PC-3 (cell line): ENCODE results near the gene GALNT2. TPM values are rescaled to one million over a fixed set of nuclear protein-coding genes. Genes with fewer than 3 reads are reported as not detected.

Source experiments
- ATAC-seq: fragments of 200-7000 bp; cut with Tn5 transposase; 2 replicates; pipeline ENCODE4 v1.9.1; 2020; ENCODE audit warnings: mild to moderate bottlenecking, moderate library complexity
- BruUV-seq: library from RNA; stranded (reverse); fragments of 400-500 nt; replicated peaks from 2 replicates; lab custom pipeline; 2021; lab: Mats Ljungman, UMichigan
- CTCF ChIA-PET: fragments of 300-600 bp; sonication (Branson Sonifier 250); formaldehyde crosslinking; loops from one replicate; lab custom pipeline; 2022; ENCODE audit warnings: antibody characterized with exemption; lab: Charles Lee
- POLR2A ChIA-PET: fragments of 300-600 bp; sonication (Branson Sonifier 250); formaldehyde crosslinking; loops from one replicate; lab custom pipeline; 2022; ENCODE audit warnings: antibody characterized with exemption; ENCODE audit not compliant: unreplicated experiment; lab: Charles Lee
- DNase-seq: peaks from one replicate; pipeline ENCODE4 v3.0.0-alpha.2; 2015
- H2AFZ ChIP-seq: fragments of 300-600 bp; sonication (generic); 2 replicates; pipeline ENCODE4 v1.6.0; 2016; ENCODE audit warnings: antibody characterized with exemption, low read length
- H3F3A ChIP-seq: fragments of 300-600 bp; sonication (generic); one replicate; pipeline ENCODE4 v1.6.0; 2017; ENCODE audit warnings: antibody characterized with exemption, low read length, control low read depth, mild to moderate bottlenecking; ENCODE audit not compliant: unreplicated experiment
- H3K27ac ChIP-seq: fragments of 300-600 bp; sonication (generic); 2 replicates; pipeline ENCODE4 v1.5.1; 2016; ENCODE audit warnings: mild to moderate bottlenecking, low read length
- H3K27me3 ChIP-seq: fragments of 300-600 bp; sonication (generic); 2 replicates; pipeline ENCODE4 v1.6.1; 2016; ENCODE audit warnings: low read length, mixed read lengths
- H3K36me3 ChIP-seq: fragments of 300-600 bp; sonication (generic); 2 replicates; pipeline ENCODE4 v1.6.1; 2016; ENCODE audit warnings: low read depth, mixed run types, low read length, mixed read lengths
- H3K4me1 ChIP-seq: fragments of 300-600 bp; sonication (generic); 2 replicates; pipeline ENCODE4 v1.5.1; 2016; ENCODE audit warnings: low read length; ENCODE audit not compliant: insufficient read depth
- H3K4me2 ChIP-seq: fragments of 300-600 bp; sonication (generic); 2 replicates; pipeline ENCODE4 v1.6.0; 2016; ENCODE audit warnings: low read length
- H3K4me3 ChIP-seq: fragments of 300-600 bp; sonication (generic); 2 replicates; pipeline ENCODE4 v1.5.1; 2016; ENCODE audit warnings: mild to moderate bottlenecking, low read length, mixed read lengths
- H3K79me2 ChIP-seq: fragments of 300-600 bp; sonication (generic); 2 replicates; pipeline ENCODE4 v1.6.1; 2017; ENCODE audit warnings: low read length, mixed read lengths
- H3K9ac ChIP-seq: fragments of 300-600 bp; sonication (generic); 2 replicates; pipeline ENCODE4 v1.6.0; 2016; ENCODE audit warnings: mild to moderate bottlenecking, low read length
- H3K9me2 ChIP-seq: fragments of 300-600 bp; sonication (generic); replicated peaks from 2 replicates; pipeline ENCODE4 v1.6.1; 2016; ENCODE audit warnings: mixed run types, low read length, mixed read lengths
- H3K9me3 ChIP-seq: fragments of 300-600 bp; sonication (generic); 2 replicates; pipeline ENCODE4 v1.6.1; 2016; ENCODE audit warnings: low read length, mixed read lengths
- H4K20me1 ChIP-seq: fragments of 300-600 bp; sonication (generic); 2 replicates; pipeline ENCODE4 v1.6.1; 2016; ENCODE audit warnings: low read length, mixed read lengths
- CTCF ChIP-seq: fragments of 300-600 bp; sonication (generic); conservative IDR thresholded peaks from 2 replicates; pipeline ENCODE4 v1.5.1; 2017; ENCODE audit warnings: antibody characterized with exemption, low read depth, mild to moderate bottlenecking, low read length
- EZH2 ChIP-seq: fragments of 300-600 bp; sonication (generic); IDR thresholded peaks from one replicate; pipeline ENCODE4 v1.6.1; 2017; ENCODE audit warnings: antibody characterized with exemption, mild to moderate bottlenecking, low read length; ENCODE audit not compliant: unreplicated experiment
- EZH2phosphoT487 ChIP-seq: fragments of 300-600 bp; sonication (generic); IDR thresholded peaks from 2 replicates; pipeline ENCODE4 v1.6.1; 2018; ENCODE audit warnings: mild to moderate bottlenecking, antibody characterized with exemption, low read length, borderline replicate concordance
- intact Hi-C: fragments of 100-400 bp; cut with micrococcal nuclease; formaldehyde crosslinking; loops from 2 replicates; pipeline ENCODE4 v1.9.0; 2023
- total RNA-seq: library from RNA; depleted of rRNA; stranded (reverse); fragments of >200 nt; gene quantifications from 2 replicates; pipeline ENCODE4 v1.2.3, GENCODE V29; 2014

Gene GALNT2
- total RNA-seq, 1 experiment from 2014 or later, result 182 TPM

- POLR2A ChIA-PET, result no interaction called here
- CTCF ChIA-PET, result no interaction called here
- no peak overlapping the region for H3K4me2 ChIP-seq
These were observed 1.5 kb upstream of the GALNT2 start for GRCh38 chr1:230065571-230065970.

GRCh38 chr1:230066031-230066430 is 1.0 kb upstream of the GALNT2 start:
- TSS peak; percentile 76 for BruUV-seq
- Histone ChIP-seq H4K20me1 (peaks cover 36% of the 10 kb centered on the region), H3K4me2 (peak overlapping the region; percentile 93), H3K27ac (peak overlapping the region; percentile 35), H3K4me3 (peak overlapping the region; percentile 68), H3K9me2 (no peaks in the 10 kb centered on the region), H3K79me2 (peaks cover 38% of the 10 kb centered on the region), H3K9ac (peak overlapping the region; percentile 64), H3F3A (no peaks in the 10 kb centered on the region), H2AFZ (peak overlapping the region; percentile 89), H3K9me3 (0 out of 2 replicates have a peak, but pooled peaks cover 5% of the 10 kb centered on the region), H3K4me1 (peaks cover 23% of the 10 kb centered on the region), H3K27me3 (no peaks in the 10 kb centered on the region), H3K36me3 (no peaks in the 10 kb centered on the region)
- ChIA-PET CTCF (no interaction called here), POLR2A (interaction anchor here (1.6 kb wide), 1 partner anchor 38 kb away, joined by 8 read pairs; no protein-coding TSS in a partner anchor)
- intact Hi-C loops, result no loop called here
- TF ChIP-seq EZH2 (no peak), EZH2phosphoT487 (no peak)
- DNase-seq (no peak), ATAC-seq (no peak)

More at GRCh38 chr1:230065571-230065970, 1.5 kb upstream of the GALNT2 start:
- no peak overlapping the region for H3K4me3 ChIP-seq
- BruUV-seq, result no TSS peak
- intact Hi-C loops, result no loop called here
- H3K9me3 ChIP-seq, result 0 out of 2 replicates have a peak, but pooled peaks cover 5% of the 10 kb centered on the region
- ATAC-seq, result no peak
- H2AFZ ChIP-seq, result no peak overlapping the region
- peaks cover 19% of the 10 kb centered on the region for H3K4me1 ChIP-seq
- H3K36me3 ChIP-seq, result no peaks in the 10 kb centered on the region
- H3K27ac ChIP-seq, result no peak overlapping the region
- no peaks in the 10 kb centered on the region for H3F3A ChIP-seq
- no peak for DNase-seq
- no peaks in the 10 kb centered on the region for H3K27me3 ChIP-seq
- H3K9ac ChIP-seq, result no peak overlapping the region
- H3K79me2 ChIP-seq, result peaks cover 33% of the 10 kb centered on the region
- H3K9me2 ChIP-seq, result no peaks in the 10 kb centered on the region
- H4K20me1 ChIP-seq, result peaks cover 32% of the 10 kb centered on the region
- TF ChIP-seq EZH2 (no peak), EZH2phosphoT487 (no peak), CTCF (no peak)

GRCh38 chr1:230067419-230067870 is 407 bp downstream of the GALNT2 start:
- Histone ChIP-seq H3K9me2 (no peaks in the 10 kb centered on the region), H3K9me3 (0 out of 2 replicates have a peak, but pooled peaks cover 2% of the 10 kb centered on the region), H3K4me1 (peaks cover 36% of the 10 kb centered on the region), H3K27ac (peak overlapping the region; percentile 24), H2AFZ (0 out of 2 replicates have a peak overlapping the region, but pooled peaks have one; percentile 9), H3K27me3 (no peaks in the 10 kb centered on the region), H3K9ac (peak overlapping the region; percentile 91), H3F3A (no peaks in the 10 kb centered on the region), H3K79me2 (peaks cover 52% of the 10 kb centered on the region), H3K4me3 (peak overlapping the region; percentile 84), H4K20me1 (peaks cover 44% of the 10 kb centered on the region), H3K36me3 (no peaks in the 10 kb centered on the region), H3K4me2 (peak overlapping the region; percentile 90)
- ATAC-seq, result peak; percentile 23
- no TSS peak for BruUV-seq
- peak; percentile 49 for DNase-seq
- POLR2A ChIA-PET, result interaction anchor here (0.6 to 1.6 kb wide), 3 partner anchors 23 to 74 kb away, joined by 3 to 8 read pairs (median 4); no protein-coding TSS in a partner anchor
- intact Hi-C loops, result loop anchor here (1.0 kb wide), 1 partner anchor 243 kb away; no protein-coding TSS in a partner anchor
- TF ChIP-seq CTCF (no peak), EZH2phosphoT487 (no peak), EZH2 (no peak)
- CTCF ChIA-PET, result no interaction called here
